GM18907 (cell line): ENCODE results near the gene LTF.
A peak's percentile ranks its signal among the peaks of the same experiment; 100 is the strongest.
"Not testable (repeated sequence)": the region's sequence is repeated elsewhere in the genome, so short reads cannot be mapped to it uniquely, and the experiment has no call there.

Source experiments
- ATAC-seq: cut with Tn5 transposase; IDR thresholded peaks from one replicate; pipeline ENCODE4 v1.9.1; 2021; ENCODE audit warnings: mild to moderate bottlenecking, moderate library complexity; ENCODE audit not compliant: unreplicated experiment

Gene LTF

GRCh38 chr3:46447228-46447985 lies 17.3 kb downstream of the LTF start:
- no peak for ATAC-seq

GRCh38 chr3:46442576-46443530 lies 21.9 kb downstream of the LTF start:
- ATAC-seq = no peak

- ATAC-seq = peak; percentile 85
Measured at GRCh38 chr3:46440531-46441294, 24.0 kb downstream of the LTF start.

- no peak for ATAC-seq
Measured at GRCh38 chr3:46438831-46439230, 25.9 kb downstream of the LTF start.

GRCh38 chr3:46435081-46435726 lies 29.5 kb downstream of the LTF start:
- ATAC-seq = no peak

GRCh38 chr3:46433841-46434240 lies 30.9 kb downstream of the LTF start:
- ATAC-seq = no peak

- not testable (repeated sequence) for ATAC-seq
Measured at GRCh38 chr3:46433118-46433517, 31.6 kb downstream of the LTF start.

- ATAC-seq = not testable (repeated sequence)
Measured at GRCh38 chr3:46431905-46432304, 32.8 kb downstream of the LTF start.

GRCh38 chr3:46430879-46431278 lies 33.8 kb downstream of the LTF start:
- ATAC-seq = not testable (repeated sequence)

GRCh38 chr3:46429671-46430070 lies 35.0 kb downstream of the LTF start:
- no peak for ATAC-seq

GRCh38 chr3:46429250-46429649 lies 35.5 kb downstream of the LTF start:
- no peak for ATAC-seq

GRCh38 chr3:46427916-46428833 lies 36.5 kb downstream of the LTF start:
- no peak for ATAC-seq

- ATAC-seq = not testable (repeated sequence)
Measured at GRCh38 chr3:46427404-46427803, 37.3 kb downstream of the LTF start.

GRCh38 chr3:46426476-46426875 lies 38.2 kb downstream of the LTF start:
- ATAC-seq = not testable (repeated sequence)

- no peak for ATAC-seq
Measured at GRCh38 chr3:46423588-46423987, 41.1 kb downstream of the LTF start.

GRCh38 chr3:46422617-46423016 lies 42.1 kb downstream of the LTF start:
- no peak for ATAC-seq

- no peak for ATAC-seq
Measured at GRCh38 chr3:46420931-46421330, 43.8 kb downstream of the LTF start.

GRCh38 chr3:46419816-46420215 lies 44.9 kb downstream of the LTF start:
- no peak for ATAC-seq

- no peak for ATAC-seq
Measured at GRCh38 chr3:46417841-46418611, 46.7 kb downstream of the LTF start.
